SK-N-MC (cell line): ENCODE data around the gene ECE1.

Experiments used
- EZH2 ChIP-seq: fragments of 200-600 bp; sonication (generic); IDR thresholded peaks from one replicate; pipeline ENCODE4 v1.6.1; 2017; ENCODE audit warnings: antibody characterized with exemption
- FOXP2 ChIP-seq: optimal IDR thresholded peaks from 2 replicates; pipeline ENCODE3; 2011; ENCODE audit warnings: mild to moderate bottlenecking, moderate library complexity; ENCODE audit not compliant: insufficient read depth; ENCODE audit errors: extremely low read length, control extremely low read depth
- POLR2AphosphoS5 ChIP-seq: IDR thresholded peaks from 2 replicates; pipeline ENCODE4 v1.6.1; 2012; ENCODE audit warnings: mild to moderate bottlenecking, low read depth, low read length, borderline replicate concordance

- TF ChIP-seq EZH2: no peak
- TF ChIP-seq POLR2AphosphoS5: no peak
- TF ChIP-seq FOXP2: no peak
Observed at GRCh38 chr1:21189421-21189820, 100.8 kb downstream of the ECE1 start.
